Measurements from ENCODE around the gene KMT2B.

- TF ChIP-seq POLR2A (IDR thresholded peaks at IDR 0.05; ENCODE audit: low read length): no peak
- no peak for TF ChIP-seq GATA1 (IDR thresholded peaks at IDR 0.05; ENCODE audit: low read depth, low read length)
Observed at GRCh38 chr19:35755550-35756376, 38.0 kb downstream of the KMT2B start.
